Skeletal muscle satellite cell (primary cell): ENCODE results near the gene GABARAPL2.

ENCODE experiments used
- H3K27me3 ChIP-seq: 2 replicates; pipeline ENCODE4 v1.7.0; 2013; ENCODE audit warnings: low read length; ENCODE audit not compliant: control insufficient read depth, insufficient read depth
- H3K36me3 ChIP-seq: 2 replicates; pipeline ENCODE4 v1.7.0; 2013; ENCODE audit warnings: mild to moderate bottlenecking, control low read depth, low read length; ENCODE audit not compliant: insufficient read depth
- H3K4me1 ChIP-seq: 2 replicates; pipeline ENCODE4 v1.7.0; 2013; ENCODE audit warnings: low read length; ENCODE audit not compliant: control insufficient read depth, insufficient read depth
- H3K4me2 ChIP-seq: 2 replicates; pipeline ENCODE4 v1.7.0; 2013; ENCODE audit warnings: mild to moderate bottlenecking, low read length
- H3K4me3 ChIP-seq: 2 replicates; pipeline ENCODE4 v1.7.0; 2013; ENCODE audit warnings: low read length
- H3K9ac ChIP-seq: 2 replicates; pipeline ENCODE4 v1.7.0; 2013; ENCODE audit warnings: mild to moderate bottlenecking, low read depth, low read length, moderate library complexity
- H3K9me3 ChIP-seq: replicated peaks from 2 replicates; pipeline ENCODE4 v1.7.0; 2013; ENCODE audit warnings: mild to moderate bottlenecking, control low read depth, low read length

The GABARAPL2 gene

GRCh38 chr16:75593825-75594820, 27.9 kb downstream of the GABARAPL2 start:
- H3K36me3 ChIP-seq: peaks cover 7% of the 10 kb centered on the region
- H3K9ac ChIP-seq: no peak overlapping the region
- no peak overlapping the region for H3K4me3 ChIP-seq
- peaks cover 23% of the 10 kb centered on the region for H3K4me1 ChIP-seq
- no peak overlapping the region for H3K4me2 ChIP-seq
- no peaks in the 10 kb centered on the region for H3K27me3 ChIP-seq
- H3K9me3 ChIP-seq: no peaks in the 10 kb centered on the region

GRCh38 chr16:75599452-75600277, 33.5 kb downstream of the GABARAPL2 start:
- Histone ChIP-seq H3K9me3 (no peaks in the 10 kb centered on the region), H3K4me2 (no peak overlapping the region), H3K9ac (no peak overlapping the region), H3K27me3 (no peaks in the 10 kb centered on the region), H3K36me3 (peaks cover 45% of the 10 kb centered on the region), H3K4me1 (no peaks in the 10 kb centered on the region), H3K4me3 (no peak overlapping the region)

GRCh38 chr16:75603241-75603640, 37.1 kb downstream of the GABARAPL2 start:
- H3K4me3 ChIP-seq: no peak overlapping the region
- H3K9ac ChIP-seq: no peak overlapping the region
- H3K4me2 ChIP-seq: no peak overlapping the region
- H3K36me3 ChIP-seq: peaks cover 55% of the 10 kb centered on the region
- H3K9me3 ChIP-seq: no peaks in the 10 kb centered on the region
- H3K4me1 ChIP-seq: no peaks in the 10 kb centered on the region
- no peaks in the 10 kb centered on the region for H3K27me3 ChIP-seq

- H3K36me3 ChIP-seq: peaks cover 59% of the 10 kb centered on the region
- no peak overlapping the region for H3K9ac ChIP-seq
Observed at GRCh38 chr16:75606507-75606906, 40.3 kb downstream of the GABARAPL2 start.

GRCh38 chr16:75614066-75614897, 48.1 kb downstream of the GABARAPL2 start:
- Histone ChIP-seq H3K9ac (no peak overlapping the region), H3K4me2 (peak overlapping the region; percentile 6), H3K9me3 (no peaks in the 10 kb centered on the region), H3K4me3 (no peak overlapping the region), H3K4me1 (peaks cover 11% of the 10 kb centered on the region), H3K36me3 (peaks cover 69% of the 10 kb centered on the region), H3K27me3 (no peaks in the 10 kb centered on the region)

More at GRCh38 chr16:75606507-75606906, 40.3 kb downstream of the GABARAPL2 start:
- H3K4me2 ChIP-seq: no peak overlapping the region
- no peaks in the 10 kb centered on the region for H3K4me1 ChIP-seq
- H3K4me3 ChIP-seq: no peak overlapping the region
- no peaks in the 10 kb centered on the region for H3K27me3 ChIP-seq
- H3K9me3 ChIP-seq: no peaks in the 10 kb centered on the region

- Histone ChIP-seq H3K27me3 (no peaks in the 10 kb centered on the region), H3K36me3 (peaks cover 70% of the 10 kb centered on the region), H3K4me3 (no peak overlapping the region), H3K4me1 (peaks cover 11% of the 10 kb centered on the region), H3K9me3 (no peaks in the 10 kb centered on the region), H3K9ac (no peak overlapping the region), H3K4me2 (no peak overlapping the region)
Observed at GRCh38 chr16:75615619-75616018, 49.4 kb downstream of the GABARAPL2 start.

GRCh38 chr16:75616521-75617010, 50.4 kb downstream of the GABARAPL2 start:
- Histone ChIP-seq H3K9ac (no peak overlapping the region), H3K36me3 (peaks cover 64% of the 10 kb centered on the region), H3K4me1 (peaks cover 14% of the 10 kb centered on the region), H3K9me3 (no peaks in the 10 kb centered on the region), H3K4me2 (no peak overlapping the region), H3K27me3 (no peaks in the 10 kb centered on the region), H3K4me3 (no peak overlapping the region)

- Histone ChIP-seq H3K36me3 (peaks cover 62% of the 10 kb centered on the region), H3K4me3 (no peak overlapping the region), H3K4me1 (peaks cover 19% of the 10 kb centered on the region)
Observed at GRCh38 chr16:75617121-75617520, 50.9 kb downstream of the GABARAPL2 start.

GRCh38 chr16:75618780-75619179, 52.6 kb downstream of the GABARAPL2 start:
- Histone ChIP-seq H3K4me2 (no peak overlapping the region), H3K9ac (no peak overlapping the region), H3K4me3 (no peak overlapping the region), H3K27me3 (no peaks in the 10 kb centered on the region), H3K9me3 (no peaks in the 10 kb centered on the region), H3K36me3 (peaks cover 49% of the 10 kb centered on the region), H3K4me1 (peaks cover 22% of the 10 kb centered on the region)

More at GRCh38 chr16:75617121-75617520, 50.9 kb downstream of the GABARAPL2 start:
- Histone ChIP-seq H3K4me2 (no peak overlapping the region), H3K27me3 (no peaks in the 10 kb centered on the region), H3K9ac (no peak overlapping the region), H3K9me3 (no peaks in the 10 kb centered on the region)

- Histone ChIP-seq H3K9ac (no peak overlapping the region), H3K36me3 (peaks cover 39% of the 10 kb centered on the region), H3K4me3 (no peak overlapping the region)
Observed at GRCh38 chr16:75620326-75621169, 54.4 kb downstream of the GABARAPL2 start.

More at GRCh38 chr16:75620326-75621169, 54.4 kb downstream of the GABARAPL2 start:
- Histone ChIP-seq H3K4me2 (peak overlapping the region; percentile 55), H3K27me3 (no peaks in the 10 kb centered on the region), H3K9me3 (no peaks in the 10 kb centered on the region), H3K4me1 (peaks cover 14% of the 10 kb centered on the region)
